SIG-M5 (cell line): Measurements from ENCODE around the gene CYP27B1.
"Not testable (repeated sequence)": the region's sequence is repeated elsewhere in the genome, so short reads cannot be mapped to it uniquely, and the experiment has no call there.

ENCODE experiments used
- DNase-seq: peaks from one replicate; lab custom pipeline; 2025; lab: John Stamatoyannopoulos, UW

The CYP27B1 gene

DNA sequence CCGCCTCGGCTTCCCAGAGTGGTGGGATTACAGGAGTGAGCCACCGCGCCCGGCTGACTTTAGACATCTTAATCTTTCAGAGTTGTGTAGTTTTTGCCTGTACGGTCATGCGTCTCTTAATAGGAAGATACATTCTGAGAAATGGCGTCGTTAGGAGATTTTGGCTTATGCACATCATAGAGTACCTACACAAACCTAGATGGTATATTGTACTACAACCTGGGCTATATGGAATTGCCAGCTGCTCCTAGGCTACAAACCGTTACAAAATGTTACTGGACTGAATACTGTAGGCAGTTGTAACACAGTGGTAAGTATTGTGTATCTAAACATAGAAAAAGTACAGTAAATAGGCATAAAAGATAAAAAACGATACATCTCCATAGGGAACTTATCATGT, 17.0 kb upstream of the CYP27B1 start:
- no peak for DNase-seq

DNA sequence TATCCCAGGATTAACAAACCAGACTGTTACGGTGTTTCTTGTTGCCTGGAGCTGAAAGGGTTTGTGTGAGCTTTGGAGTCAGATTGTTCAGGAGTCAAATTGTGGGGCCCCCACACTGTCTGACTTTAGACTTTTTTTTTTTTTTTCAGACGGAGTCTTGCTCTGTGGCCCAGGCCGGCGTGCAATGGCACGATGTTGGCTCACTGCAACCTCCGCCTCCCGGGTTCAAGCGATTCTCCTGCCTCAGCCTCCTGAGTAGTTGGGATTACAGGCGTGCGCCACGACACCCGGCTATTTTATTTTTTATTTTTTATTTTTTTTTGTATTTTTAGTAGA, 16.6 kb upstream of the CYP27B1 start:
- no peak for DNase-seq

DNA sequence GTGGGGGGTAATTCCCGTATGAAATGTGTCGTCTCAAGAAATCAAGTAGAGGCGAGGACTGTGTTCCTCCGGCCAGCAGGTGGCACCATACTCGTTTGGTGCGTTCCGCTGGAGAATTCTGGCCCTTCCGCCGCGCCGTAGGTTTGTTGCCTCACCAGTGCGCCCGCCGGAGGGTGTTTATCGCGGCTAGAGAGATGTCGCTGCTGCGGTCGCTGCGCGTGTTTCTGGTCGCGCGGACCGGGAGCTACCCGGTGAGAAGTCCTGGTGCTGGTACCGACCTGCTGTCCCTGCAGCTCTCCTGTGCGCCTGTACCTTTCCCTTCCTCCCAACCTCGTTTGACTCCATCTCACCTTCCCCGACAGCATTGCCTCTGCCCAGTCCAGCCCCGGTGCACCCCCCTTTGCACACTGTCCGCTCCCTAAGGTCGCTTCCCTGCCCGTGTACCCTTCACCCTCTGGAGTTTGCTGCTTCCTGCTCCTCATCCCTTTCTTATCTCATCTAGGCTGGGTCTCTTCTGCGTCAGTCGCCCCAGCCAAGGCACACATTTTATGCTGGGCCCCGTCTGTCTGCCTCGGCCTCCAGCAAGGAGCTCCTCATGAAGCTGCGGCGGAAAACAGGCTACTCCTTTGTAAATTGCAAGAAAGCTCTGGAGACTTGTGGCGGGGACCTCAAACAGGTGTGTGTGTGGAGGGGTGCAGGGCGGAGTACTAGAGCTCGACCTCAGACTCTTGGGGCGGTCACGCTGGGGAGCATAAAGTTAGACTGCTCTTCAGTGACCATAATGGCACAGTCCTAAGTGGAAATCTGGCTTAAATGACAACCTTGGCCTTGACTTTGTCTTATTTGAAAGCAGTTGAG, 16.0 kb upstream of the CYP27B1 start, which contains the start of gene TSFM:
Gene TSFM (plus strand): TSS at position 180 of the 858 bp plus-strand sequence. CDS start 15 bp downstream, at position 195.
- DNase-seq, result peak; percentile 54

DNA sequence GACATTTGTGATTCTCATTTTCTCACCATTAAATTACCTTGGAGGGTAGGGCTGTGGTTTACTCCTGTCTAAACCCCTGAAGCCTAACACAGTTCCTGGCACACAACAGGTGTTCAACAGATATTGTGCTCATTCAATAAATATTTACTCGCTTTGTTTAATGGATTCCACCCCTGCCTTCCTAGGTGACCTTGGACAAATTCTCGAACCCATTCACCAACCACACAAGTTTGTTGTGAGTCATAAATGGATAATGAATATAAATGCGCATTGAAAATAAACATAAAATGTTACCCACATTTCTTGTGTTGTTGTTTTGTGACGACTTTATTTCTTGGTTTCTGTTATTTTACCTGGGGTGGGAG, 15.3 kb upstream of the CYP27B1 start:
- DNase-seq, result no peak

DNA sequence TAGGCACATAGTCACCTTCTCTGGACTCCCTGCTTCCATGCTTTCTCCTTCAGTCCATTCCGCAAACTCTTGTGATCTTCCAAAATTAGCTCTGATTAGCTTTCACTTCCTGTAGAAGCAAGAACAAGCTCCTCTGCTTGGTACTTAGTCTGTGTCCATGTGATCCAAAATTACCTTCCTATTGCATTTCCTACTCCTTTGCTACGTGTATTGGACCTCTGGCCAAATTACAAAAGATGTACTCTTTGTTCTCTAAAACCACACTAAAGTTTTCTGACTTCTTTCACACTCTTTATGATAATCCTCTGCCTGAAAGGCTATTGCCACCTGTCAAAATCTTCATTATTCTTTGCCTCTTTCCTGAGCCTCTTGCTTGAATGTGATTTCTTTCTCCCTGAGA, 14.9 kb upstream of the CYP27B1 start:
- DNase-seq, result no peak

DNA sequence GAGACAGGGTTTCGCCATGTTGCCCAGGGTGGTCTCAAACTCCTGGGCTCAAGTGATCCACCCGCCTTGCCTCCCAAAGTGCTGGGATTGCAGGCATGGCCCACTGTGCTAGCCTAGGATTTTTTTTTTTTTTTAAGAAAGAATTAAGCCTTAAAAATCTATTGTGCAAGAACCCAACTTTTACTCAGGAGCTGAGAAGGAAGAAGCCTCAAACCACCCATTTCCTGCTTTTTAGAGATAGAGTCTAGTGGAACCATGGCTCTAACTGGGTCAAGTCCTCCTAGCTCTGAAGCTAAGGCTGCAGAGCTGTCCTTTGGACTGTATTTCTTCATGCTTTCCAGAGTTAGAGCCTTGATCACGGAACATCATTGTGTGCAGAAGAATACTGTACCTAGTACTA, 14.4 kb upstream of the CYP27B1 start:
- peak; percentile 11 for DNase-seq

DNA sequence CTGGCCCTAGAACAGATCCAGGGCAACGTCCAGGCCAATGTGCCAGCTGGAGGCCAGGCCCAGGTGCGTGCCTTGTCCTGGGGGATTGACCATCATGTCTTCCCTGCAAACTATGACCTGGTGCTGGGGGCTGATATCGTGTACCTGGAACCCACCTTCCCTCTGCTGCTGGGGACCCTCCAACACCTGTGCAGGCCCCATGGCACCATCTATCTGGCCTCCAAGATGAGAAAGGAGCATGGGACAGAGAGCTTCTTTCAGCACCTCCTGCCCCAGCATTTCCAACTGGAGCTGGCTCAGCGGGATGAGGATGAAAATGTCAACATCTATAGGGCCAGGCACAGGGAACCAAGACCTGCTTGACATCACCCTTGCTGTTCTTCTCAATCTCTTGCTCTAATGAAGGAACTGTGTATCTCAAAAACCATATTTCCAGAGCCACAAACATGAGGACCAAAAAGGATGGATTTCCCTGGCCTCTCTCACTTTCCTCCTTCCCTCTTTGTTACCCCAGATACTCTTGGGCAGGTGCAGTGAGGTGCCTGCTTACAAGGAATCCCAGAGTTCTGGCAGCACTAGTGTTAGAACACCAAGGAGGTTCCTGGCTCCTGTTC, 13.5 kb upstream of the CYP27B1 start:
- DNase-seq, result no peak

DNA sequence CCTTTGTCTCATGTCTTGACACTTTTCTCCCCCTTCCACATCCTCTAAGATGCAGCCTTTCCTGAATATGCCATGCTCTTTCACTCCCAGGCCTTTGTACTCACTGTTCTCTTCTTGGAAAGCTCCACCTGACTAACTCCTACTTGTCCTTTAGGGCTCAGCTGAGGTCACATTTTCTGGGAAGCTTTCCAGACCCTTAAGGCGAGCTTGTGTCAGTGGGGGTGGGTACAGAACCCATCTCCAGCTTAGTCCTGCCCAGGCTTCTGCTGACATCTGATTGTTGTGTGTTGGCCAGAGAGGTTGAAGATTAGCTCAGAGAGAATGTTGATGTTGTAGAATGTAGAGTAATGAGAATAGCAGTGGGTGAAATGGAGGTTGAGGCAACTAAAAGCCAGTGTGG, 12.9 kb upstream of the CYP27B1 start:
- no peak for DNase-seq

DNA sequence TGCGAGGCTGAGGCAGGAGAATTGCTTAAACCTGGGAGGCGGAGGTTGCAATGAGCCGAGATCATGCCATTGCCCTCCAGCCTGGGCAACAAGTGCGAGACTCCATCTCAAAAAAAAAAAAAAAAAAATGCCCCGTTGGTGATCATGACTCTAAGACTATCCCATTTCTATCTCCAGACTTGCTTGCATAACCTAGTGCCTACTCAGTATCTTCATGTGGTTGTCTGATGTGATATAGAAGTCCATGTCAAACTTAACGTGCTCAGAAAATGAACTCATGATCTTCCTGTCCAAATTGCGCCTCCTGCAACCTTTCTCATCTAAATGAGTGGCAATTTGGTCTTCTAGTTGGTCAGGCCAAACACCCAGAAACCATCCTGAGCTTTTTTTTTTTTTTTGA, 11.0 kb upstream of the CYP27B1 start:
- DNase-seq, result no peak

DNA sequence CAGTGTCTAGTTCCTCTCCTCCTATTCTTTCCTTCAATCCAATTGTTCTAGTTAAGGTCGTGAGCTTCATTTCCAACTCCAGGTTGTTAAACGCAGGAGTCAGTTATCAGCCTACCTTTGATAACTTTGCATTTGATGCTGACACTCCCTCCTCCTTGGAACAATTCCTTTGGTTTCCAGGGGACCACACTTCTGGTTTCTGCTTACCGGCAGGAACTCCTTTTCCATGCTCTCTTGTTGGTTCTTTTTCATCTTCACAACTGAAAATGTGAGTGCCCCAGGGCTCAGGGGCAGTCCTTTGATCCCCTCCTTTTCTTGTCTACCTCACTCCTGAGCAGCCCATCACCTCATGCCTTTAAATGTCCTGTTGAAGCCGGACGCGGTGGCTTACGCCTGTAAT, 10.5 kb upstream of the CYP27B1 start:
- no peak for DNase-seq

DNA sequence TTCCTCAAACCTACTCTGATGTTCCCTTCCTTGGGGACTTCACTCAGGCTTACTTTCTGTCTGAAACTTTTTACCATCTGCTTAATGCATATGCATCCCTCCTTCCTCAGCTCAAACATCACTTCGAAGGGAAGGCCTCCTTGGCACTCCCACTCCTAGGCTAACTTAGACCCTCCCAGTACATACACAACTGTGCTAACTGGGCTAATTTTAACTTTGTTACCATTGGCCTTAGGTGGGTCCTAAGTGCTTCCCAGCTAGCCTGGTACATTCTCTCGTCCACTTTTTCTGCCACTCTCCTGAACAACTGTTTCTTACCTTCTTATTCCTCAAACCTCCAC, 9.3 kb upstream of the CYP27B1 start:
- DNase-seq, result no peak

DNA sequence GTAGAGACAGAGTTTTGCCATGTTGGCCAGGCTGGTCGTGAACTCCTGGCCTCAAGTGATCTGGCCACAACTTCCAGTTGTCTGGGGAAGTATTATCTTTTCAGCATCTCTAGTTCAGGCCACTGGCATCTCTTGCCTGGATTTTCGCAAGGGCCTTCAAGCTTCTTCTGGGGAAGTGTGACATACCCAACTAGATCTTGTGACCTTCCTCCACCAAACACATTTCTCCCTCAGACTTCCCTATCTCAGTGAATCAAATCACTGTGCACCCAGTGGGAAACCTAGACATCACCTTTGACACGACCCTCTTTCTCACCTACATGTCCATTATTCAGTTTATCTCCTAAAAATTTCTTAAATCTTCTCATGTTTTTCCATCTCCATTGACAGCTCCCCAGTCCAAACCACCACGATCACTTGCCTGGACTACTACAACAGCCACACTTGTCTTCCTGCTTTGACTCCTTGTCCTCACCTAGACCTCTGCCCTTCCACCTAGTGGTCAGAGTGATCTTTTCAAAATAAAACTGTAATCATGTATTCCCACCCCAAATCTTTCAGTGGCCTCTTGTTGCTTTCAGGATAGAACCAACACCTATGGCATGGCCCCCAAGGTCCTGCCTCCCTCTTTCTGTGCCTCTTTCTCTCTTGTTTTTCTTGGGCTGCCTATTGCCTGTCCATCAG, 8.8 kb upstream of the CYP27B1 start:
- DNase-seq, result no peak

DNA sequence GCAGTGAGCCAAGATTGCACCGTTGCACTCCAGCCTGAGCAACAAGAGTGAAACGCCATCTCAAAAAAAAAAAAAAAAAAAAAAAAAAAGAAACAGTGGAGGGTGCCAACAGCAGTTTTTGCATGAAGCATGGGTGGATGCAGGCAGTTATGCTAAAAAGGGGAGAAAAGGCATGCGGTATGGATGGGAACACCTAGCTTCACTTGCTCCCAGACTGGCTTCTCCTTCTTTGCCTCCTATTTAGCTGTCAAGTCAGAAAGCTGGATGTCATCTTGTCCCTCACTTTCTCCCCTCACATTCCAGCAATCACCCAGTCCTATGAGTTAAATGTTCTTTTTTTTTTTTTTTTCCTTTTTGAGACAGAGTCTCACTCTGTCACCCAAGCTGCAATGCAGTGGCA, 8.2 kb upstream of the CYP27B1 start:
- DNase-seq, result no peak

DNA sequence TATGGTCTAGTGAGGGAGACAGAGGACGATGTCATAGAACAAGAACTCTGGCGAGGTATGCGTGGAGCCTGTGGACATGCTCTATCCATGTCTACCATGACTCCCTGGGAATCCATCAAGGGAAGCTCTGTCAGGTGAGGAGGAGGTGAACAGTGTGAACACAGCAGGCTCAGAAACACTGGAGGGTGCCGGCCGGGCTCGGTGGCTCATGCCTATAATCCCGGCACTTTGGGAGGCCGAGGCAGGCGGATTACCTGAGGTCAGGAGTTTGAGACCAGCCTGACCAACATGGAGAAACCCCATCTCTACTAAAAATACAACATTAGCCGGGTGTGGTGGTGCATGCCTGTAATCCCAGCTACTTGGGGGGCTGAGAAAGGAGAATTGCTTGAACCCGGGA, 7.8 kb upstream of the CYP27B1 start:
- not testable (repeated sequence) for DNase-seq

DNA sequence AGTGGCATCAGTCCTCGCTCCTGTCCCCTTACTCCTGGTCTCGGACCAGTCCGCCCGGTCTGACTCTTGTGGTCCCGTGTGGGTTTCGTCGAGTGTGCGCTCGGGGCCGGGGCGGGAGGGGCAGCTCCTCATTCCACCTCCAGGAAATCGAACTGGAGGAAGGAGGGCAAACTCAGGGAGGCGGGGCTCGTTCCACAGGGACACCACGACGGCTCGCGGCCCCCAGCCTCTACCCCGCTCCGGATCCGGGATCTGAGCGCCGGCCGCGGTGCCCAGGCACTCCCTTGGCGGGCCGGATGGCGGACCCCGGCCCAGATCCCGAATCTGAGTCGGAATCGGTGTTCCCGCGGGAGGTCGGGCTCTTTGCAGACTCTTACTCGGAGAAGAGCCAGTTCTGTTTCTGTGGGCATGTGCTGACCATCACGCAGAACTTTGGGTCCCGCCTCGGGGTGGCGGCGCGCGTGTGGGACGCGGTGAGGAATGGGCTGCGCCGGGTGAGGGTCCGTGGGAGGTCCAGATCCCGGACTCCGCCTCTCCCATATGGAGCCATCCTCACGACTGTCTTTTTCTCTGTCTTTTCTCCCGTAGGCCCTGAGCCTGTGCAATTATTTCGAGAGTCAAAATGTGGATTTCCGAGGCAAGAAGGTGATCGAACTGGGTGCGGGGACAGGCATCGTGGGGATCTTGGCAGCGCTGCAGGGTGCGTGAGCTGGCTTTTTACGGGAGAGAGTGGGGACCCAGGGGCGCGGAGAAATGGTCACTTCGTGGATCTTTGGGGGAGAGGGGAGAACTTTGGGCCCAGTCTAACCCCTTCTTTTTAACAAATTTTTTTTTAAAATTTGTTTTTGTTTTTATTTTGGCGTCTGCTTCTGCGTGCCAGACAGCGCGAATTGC, 5.8 kb upstream of the CYP27B1 start, which contains the start of gene EEF1AKMT3:
Gene EEF1AKMT3 (plus strand): TSS at position 186 of the 894 bp plus-strand sequence. CDS start 111 bp downstream, at position 297.
- DNase-seq, result no peak

DNA sequence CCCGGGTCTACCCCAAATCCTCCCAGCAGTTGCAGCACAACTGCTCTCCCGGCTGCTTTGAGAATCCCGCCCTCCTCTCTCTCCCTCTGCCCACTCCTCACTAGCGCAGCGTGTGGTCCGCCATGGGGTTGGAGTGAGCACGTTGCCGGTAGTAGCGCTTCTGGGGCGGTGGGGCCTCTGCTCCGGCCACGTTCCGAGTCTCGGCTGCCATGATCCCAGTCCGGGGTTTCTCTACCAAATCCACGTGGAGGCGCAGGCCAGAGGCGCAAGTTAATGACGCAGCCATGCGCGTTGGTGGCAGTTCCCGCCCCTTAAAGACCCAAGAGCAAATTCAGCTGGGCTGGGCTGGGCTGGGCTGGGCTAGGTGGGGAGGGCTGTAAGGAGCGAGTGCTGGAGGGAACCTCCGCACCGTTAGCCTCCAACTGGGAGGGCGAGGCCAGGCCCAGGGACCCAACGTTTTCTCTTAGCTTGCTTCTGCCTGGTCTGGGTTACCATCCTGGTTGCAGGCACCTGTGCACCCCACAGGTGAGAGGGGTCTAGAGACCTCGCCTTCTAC, 5.1 kb upstream of the CYP27B1 start, which contains the start of gene METTL1:
Gene METTL1 (minus strand): TSS at position 233 of the 556 bp plus-strand sequence. CDS start 22 bp downstream, at position 211.
- peak; percentile 82 for DNase-seq

DNA sequence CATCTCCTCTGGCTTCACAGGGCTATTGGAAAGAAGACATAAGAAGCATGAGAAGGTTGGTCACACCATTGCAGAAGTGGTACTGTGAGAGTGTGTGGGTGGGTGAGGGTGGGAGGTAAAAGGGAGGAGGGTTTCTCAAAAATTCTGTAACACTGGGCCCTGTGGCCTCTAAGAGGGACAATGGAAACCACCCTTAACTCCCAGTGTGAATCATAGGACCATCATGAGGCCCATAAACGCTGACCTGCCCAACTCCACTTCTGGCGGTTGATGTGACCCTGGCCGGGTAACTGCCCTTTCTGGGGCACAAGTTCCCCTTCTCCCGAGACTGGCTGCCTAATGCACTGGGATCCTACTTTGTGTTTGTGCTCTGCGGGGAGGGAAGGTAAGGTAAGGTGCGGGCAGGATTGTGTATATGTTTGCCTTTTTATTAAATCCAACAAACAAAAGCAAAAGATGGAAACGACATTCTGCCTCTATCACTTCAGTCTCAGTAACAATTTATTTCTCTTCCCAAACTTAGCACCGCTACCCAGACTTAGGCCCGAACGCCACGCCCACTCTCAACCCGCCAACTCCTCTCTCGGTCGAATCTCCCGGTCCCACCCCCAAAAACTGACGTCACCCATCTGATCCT, 4.5 kb upstream of the CYP27B1 start:
- DNase-seq, result peak; percentile 76

DNA sequence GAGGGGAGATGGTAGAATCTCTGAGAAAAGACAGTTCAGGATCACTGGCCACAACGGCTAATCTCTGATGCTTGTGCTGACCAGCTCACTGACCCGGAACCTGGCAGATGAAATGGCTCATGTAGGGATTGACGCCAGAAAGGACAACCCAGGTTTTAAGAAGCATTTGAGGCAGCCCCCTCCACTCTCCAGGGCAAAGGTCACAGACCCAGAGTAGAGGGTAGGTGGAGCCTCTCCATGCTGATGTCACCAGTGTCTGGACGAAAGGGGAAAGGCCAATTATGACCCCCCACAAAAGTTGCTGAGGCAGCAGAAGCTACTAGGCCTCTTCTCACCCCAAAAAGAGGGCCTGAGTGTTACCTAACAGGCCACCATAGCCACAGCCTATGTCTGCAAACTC, 3.9 kb upstream of the CYP27B1 start:
- DNase-seq, result no peak

DNA sequence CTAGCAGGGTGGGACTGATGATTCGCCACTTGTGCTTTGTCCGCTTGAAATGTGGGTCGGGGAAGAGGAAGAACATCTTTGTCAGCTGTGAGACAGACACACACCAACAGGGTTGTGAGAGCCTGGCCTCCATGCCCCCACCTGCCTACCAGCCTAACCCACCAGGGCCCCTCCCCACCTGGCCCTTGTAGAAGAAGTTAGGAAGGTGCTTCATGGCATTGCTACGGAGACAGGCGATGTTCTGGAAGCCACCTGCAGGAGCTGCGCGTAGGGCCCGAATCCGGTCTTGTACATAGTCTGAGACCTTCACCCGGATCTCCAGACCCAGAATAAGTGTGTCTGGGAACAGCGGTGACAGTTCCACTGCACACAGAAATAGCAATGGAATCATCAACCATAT, 2.7 kb upstream of the CYP27B1 start:
- DNase-seq, result no peak

DNA sequence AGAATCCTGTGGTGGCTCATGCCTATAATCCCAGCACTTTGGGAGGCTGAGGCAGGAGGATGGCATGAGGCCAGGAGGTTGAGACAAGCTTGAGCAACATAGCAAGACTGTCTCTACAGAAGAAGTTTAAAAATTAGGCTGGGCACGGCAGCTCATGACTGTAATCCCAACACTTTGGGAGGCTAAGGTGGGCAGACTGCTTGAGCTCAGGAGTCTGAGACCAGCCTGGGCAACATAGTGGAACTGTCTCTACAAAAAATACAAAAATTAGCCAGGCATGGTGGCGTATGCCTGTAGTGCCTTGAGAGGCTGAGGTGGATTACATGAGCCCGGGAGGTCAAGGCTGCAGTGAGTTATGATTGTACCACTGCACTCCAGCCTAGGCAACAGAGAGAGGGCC, 998 bp upstream of the CYP27B1 start:
- no peak for DNase-seq

DNA sequence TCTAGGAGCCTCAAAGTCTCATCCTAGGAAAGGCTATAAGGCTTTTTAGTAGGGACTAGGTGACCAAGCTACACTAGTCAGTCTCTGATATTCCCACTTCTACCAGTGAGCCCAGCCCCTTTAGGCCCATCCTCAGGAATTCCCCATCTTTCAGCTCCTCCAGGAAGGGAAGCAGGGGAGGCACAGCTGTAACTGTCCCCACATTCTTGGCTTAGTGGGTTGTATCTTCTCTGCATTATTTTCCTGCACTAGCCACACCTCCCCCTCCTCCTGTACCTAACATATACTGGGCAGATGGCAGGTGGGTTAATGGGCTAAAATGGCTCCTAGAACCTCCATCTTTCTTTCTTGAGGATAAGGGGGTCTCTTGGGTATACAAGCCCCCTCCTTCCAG, 424 bp upstream of the CYP27B1 start:
- no peak for DNase-seq
